A673 (cell line): ENCODE results near the gene TMBIM6. TPM values are rescaled to one million over a fixed set of nuclear protein-coding genes. Genes with fewer than 3 reads are reported as not detected.
A peak's percentile ranks its signal among the peaks of the same experiment; 100 is the strongest.

Experiments
- BruUV-seq: library from RNA; stranded (reverse); fragments of 400-500 nt; replicated peaks from 2 replicates; lab custom pipeline; 2021; lab: Mats Ljungman, UMichigan
- CTCF ChIA-PET: fragments of 300-600 bp; sonication (Branson Sonifier 250); formaldehyde crosslinking; loops from one replicate; lab custom pipeline; 2022; ENCODE audit warnings: antibody characterized with exemption; lab: Charles Lee
- POLR2A ChIA-PET: fragments of 300-600 bp; sonication (Branson Sonifier 250); formaldehyde crosslinking; loops from one replicate; lab custom pipeline; 2022; ENCODE audit warnings: antibody characterized with exemption; ENCODE audit not compliant: low non-redundant PET; lab: Charles Lee
- DNase-seq: peaks from one replicate; pipeline ENCODE4 v3.0.0-alpha.2; 2015; ENCODE audit warnings: low spot score
- H3K27ac ChIP-seq: fragments of 200-600 bp; sonication (generic); 2 replicates; pipeline ENCODE4 v1.5.1; 2016; ENCODE audit warnings: mixed run types, low read depth, mild to moderate bottlenecking, mixed read lengths, antibody characterized with exemption, low read length; ENCODE audit not compliant: poor library complexity, severe bottlenecking
- H3K27me3 ChIP-seq: fragments of 200-600 bp; sonication (generic); replicated peaks from 2 replicates; pipeline ENCODE4 v1.6.1; 2017; ENCODE audit warnings: mixed run types, low read depth, mild to moderate bottlenecking, mixed read lengths, antibody characterized with exemption, low read length; ENCODE audit not compliant: insufficient read depth, poor library complexity
- H3K36me3 ChIP-seq: fragments of 200-600 bp; sonication (generic); 2 replicates; pipeline ENCODE4 v1.6.1; 2016; ENCODE audit warnings: mixed run types, mild to moderate bottlenecking, mixed read lengths, antibody characterized with exemption, low read length; ENCODE audit not compliant: insufficient read depth, poor library complexity, severe bottlenecking
- H3K4me1 ChIP-seq: fragments of 200-600 bp; sonication (generic); 2 replicates; pipeline ENCODE4 v1.6.1; 2017; ENCODE audit warnings: mixed run types, mild to moderate bottlenecking, mixed read lengths, antibody characterized with exemption, low read length; ENCODE audit not compliant: insufficient read depth, poor library complexity, severe bottlenecking
- H3K4me3 ChIP-seq: fragments of 200-600 bp; sonication (generic); 2 replicates; pipeline ENCODE4 v1.5.1; 2016; ENCODE audit warnings: low read depth, mixed run types, mild to moderate bottlenecking, mixed read lengths, low read length; ENCODE audit not compliant: poor library complexity, severe bottlenecking
- H3K9me3 ChIP-seq: fragments of 200-600 bp; sonication (generic); 2 replicates; pipeline ENCODE4 v1.6.1; 2016; ENCODE audit warnings: mixed run types, low read depth, mild to moderate bottlenecking, mixed read lengths, antibody characterized with exemption, low read length; ENCODE audit not compliant: poor library complexity, severe bottlenecking
- CTCF ChIP-seq: fragments of 300-800, 200-600 bp; sonication (generic); conservative IDR thresholded peaks from 2 replicates; pipeline ENCODE4 v1.5.1; 2017; ENCODE audit warnings: low read depth, mild to moderate bottlenecking, antibody characterized with exemption, low read length, moderate library complexity, mixed read lengths
- EZH2 ChIP-seq: fragments of 200-600 bp; sonication (generic); IDR thresholded peaks from 2 replicates; pipeline ENCODE4 v1.6.1; 2017; ENCODE audit warnings: borderline replicate concordance, low read depth, mild to moderate bottlenecking, mixed read lengths, antibody characterized with exemption, low read length; ENCODE audit not compliant: poor library complexity, severe bottlenecking
- intact Hi-C: fragments of 100-400 bp; cut with micrococcal nuclease; formaldehyde crosslinking; loops from one replicate; pipeline ENCODE4 v1.10.0; 2022; ENCODE audit not compliant: unreplicated experiment
- total RNA-seq: library from RNA; stranded (reverse); gene quantifications from 2 replicates; pipeline ENCODE4 v1.2.3, GENCODE V29; 2021

The TMBIM6 gene
- total RNA-seq, 1 experiment from 2014 or later: 454 TPM

DNA sequence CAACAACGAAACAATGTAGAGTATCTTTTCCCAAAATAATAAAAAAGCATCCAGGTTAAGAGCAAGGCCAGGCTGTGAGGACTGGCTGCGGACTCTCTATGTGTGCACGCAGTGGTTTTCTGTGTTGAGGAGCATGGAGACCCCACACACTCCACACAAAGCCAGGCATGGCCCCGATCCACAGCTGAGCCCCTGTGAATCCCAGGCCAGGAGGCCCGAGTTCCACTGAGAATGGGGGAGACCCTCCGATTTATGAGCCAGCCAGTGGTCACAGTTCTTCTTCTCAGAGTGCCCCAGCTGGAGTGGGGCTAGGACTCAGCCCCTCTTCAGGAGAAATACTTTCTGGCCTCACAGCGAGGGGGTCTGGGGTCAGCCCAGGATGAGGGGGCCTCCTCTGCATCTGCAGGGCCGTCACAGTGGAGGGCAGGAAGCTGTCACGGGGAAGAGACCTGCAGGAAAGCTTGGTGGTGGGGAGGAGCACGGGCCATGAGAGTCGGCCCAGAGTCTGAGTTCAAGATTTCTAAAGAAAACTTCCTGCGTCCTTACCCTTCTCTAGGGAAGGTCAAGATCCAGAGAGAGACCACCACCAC is 66.7 kb downstream of the TMBIM6 start:
- H3K9me3 ChIP-seq: no peaks in the 10 kb centered on the region
- H3K36me3 ChIP-seq: peaks cover 5% of the 10 kb centered on the region
- no peak overlapping the region for H3K4me3 ChIP-seq
- peak overlapping the region; percentile 5 for H3K27ac ChIP-seq
- no peak for TF ChIP-seq EZH2
- ChIA-PET POLR2A (no interaction called here), CTCF (no interaction called here)
- no peaks in the 10 kb centered on the region for H3K4me1 ChIP-seq
- intact Hi-C loops: no loop called here
- H3K27me3 ChIP-seq: no peaks in the 10 kb centered on the region
- BruUV-seq: no TSS peak
- DNase-seq: no peak

- intact Hi-C loops: no loop called here
- Histone ChIP-seq H3K9me3 (no peaks in the 10 kb centered on the region), H3K4me1 (no peaks in the 10 kb centered on the region), H3K27me3 (no peaks in the 10 kb centered on the region), H3K27ac (no peak overlapping the region), H3K36me3 (peaks cover 2% of the 10 kb centered on the region), H3K4me3 (no peak overlapping the region)
- DNase-seq: no peak
- BruUV-seq: no TSS peak
- TF ChIP-seq EZH2: no peak
- TF ChIP-seq CTCF: no peak
- ChIA-PET CTCF (no interaction called here), POLR2A (no interaction called here)
These were observed 67.5 kb downstream of the TMBIM6 start for GRCh38 chr12:49808686-49809380.

- no peak overlapping the region for H3K4me3 ChIP-seq
- H3K9me3 ChIP-seq: no peaks in the 10 kb centered on the region
- TF ChIP-seq CTCF (no peak), EZH2 (no peak)
- H3K36me3 ChIP-seq: no peaks in the 10 kb centered on the region
- BruUV-seq: no TSS peak
- no peak overlapping the region for H3K27ac ChIP-seq
- ChIA-PET CTCF (no interaction called here), POLR2A (no interaction called here)
- H3K27me3 ChIP-seq: no peaks in the 10 kb centered on the region
- intact Hi-C loops: no loop called here
- no peak for DNase-seq
- no peaks in the 10 kb centered on the region for H3K4me1 ChIP-seq
These were observed 68.1 kb downstream of the TMBIM6 start for GRCh38 chr12:49809381-49809905.
